Neutrophil (primary cell): ENCODE results near the gene SLC17A3.

ENCODE experiments used
- H3K27ac ChIP-seq: fragments of 200-600 bp; sonication (generic); 2 replicates; pipeline ENCODE4 v1.5.1; 2016; ENCODE audit warnings: mild to moderate bottlenecking, moderate library complexity
- H3K27me3 ChIP-seq: fragments of 200-600 bp; sonication (generic); 2 replicates; pipeline ENCODE4 v1.6.0; 2016; ENCODE audit warnings: mild to moderate bottlenecking
- H3K36me3 ChIP-seq: fragments of 200-600 bp; sonication (generic); 2 replicates; pipeline ENCODE4 v1.5.1; 2017
- H3K4me1 ChIP-seq, 2 experiments: fragments of 200-600 bp in 1 of 2; sonication (generic) in 1 of 2; 1 replicate in 1 of 2; 2 replicates in 1 of 2; pipeline versions ENCODE4 v1.5.1 to v1.6.1; 2013 to 2016; ENCODE audit warnings: low read depth in 1 of 2, low read length in 1 of 2, mild to moderate bottlenecking in 1 of 2, moderate library complexity in 1 of 2; ENCODE audit not compliant: control insufficient read depth in 1 of 2, insufficient read depth in 1 of 2
- H3K4me3 ChIP-seq, 2 experiments: fragments of 200-600 bp in 1 of 2; sonication (generic) in 1 of 2; 1 replicate in 1 of 2; 2 replicates in 1 of 2; pipeline ENCODE4 v1.5.1; 2013 to 2016; ENCODE audit warnings: low read depth in 1 of 2, low read length in 1 of 2, mild to moderate bottlenecking in 1 of 2, moderate library complexity in 1 of 2
- H3K9me3 ChIP-seq: fragments of 200-600 bp; sonication (generic); 2 replicates; pipeline ENCODE4 v1.5.1; 2016
- CTCF ChIP-seq: fragments of 200-600 bp; sonication (generic); IDR thresholded peaks from 2 replicates; pipeline ENCODE4 v1.5.1; 2016; ENCODE audit warnings: antibody characterized with exemption

SLC17A3 gene

GRCh38 chr6:25916789-25917490 lies 42.9 kb upstream of the SLC17A3 start:
- H3K27me3 ChIP-seq = no peaks in the 10 kb centered on the region
- no peak overlapping the region for H3K4me3 ChIP-seq
- no peak overlapping the region for H3K27ac ChIP-seq
- TF ChIP-seq CTCF = no peak
- no peaks in the 10 kb centered on the region for H3K4me1 ChIP-seq
- H3K36me3 ChIP-seq = no peaks in the 10 kb centered on the region
- H3K9me3 ChIP-seq = no peaks in the 10 kb centered on the region

GRCh38 chr6:25916330-25916729 lies 42.3 kb upstream of the SLC17A3 start:
- H3K9me3 ChIP-seq = no peaks in the 10 kb centered on the region
- no peak overlapping the region for H3K4me3 ChIP-seq
- no peak for TF ChIP-seq CTCF
- H3K4me1 ChIP-seq = no peaks in the 10 kb centered on the region
- no peaks in the 10 kb centered on the region for H3K36me3 ChIP-seq
- H3K27ac ChIP-seq = no peak overlapping the region
- no peaks in the 10 kb centered on the region for H3K27me3 ChIP-seq

- no peak for TF ChIP-seq CTCF
- no peaks in the 10 kb centered on the region for H3K36me3 ChIP-seq
- no peak overlapping the region for H3K27ac ChIP-seq
- H3K9me3 ChIP-seq = no peaks in the 10 kb centered on the region
- no peaks in the 10 kb centered on the region for H3K27me3 ChIP-seq
- H3K4me1 ChIP-seq = no peaks in the 10 kb centered on the region
- no peak overlapping the region for H3K4me3 ChIP-seq
These were observed 39.7 kb upstream of the SLC17A3 start for GRCh38 chr6:25913741-25914140.

DNA sequence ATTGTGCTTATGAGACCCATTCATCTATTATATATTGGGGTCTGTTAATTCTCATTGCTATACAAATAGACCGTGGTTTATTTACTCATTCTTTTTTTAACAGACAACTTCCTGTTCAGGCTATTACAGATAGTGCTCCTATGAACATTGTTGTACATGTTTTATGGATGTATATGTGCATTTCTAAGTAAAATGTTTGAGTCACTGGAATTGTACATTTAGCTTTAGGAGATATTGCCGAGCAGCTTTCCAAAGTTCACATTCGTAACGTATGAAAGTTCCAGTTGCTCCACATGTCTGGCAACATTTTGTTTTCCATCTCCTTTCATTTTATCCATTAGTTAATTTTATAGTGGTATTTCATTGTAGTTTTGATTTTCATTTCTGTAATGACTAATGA lies 37.3 kb upstream of the SLC17A3 start:
- Histone ChIP-seq H3K36me3 (no peaks in the 10 kb centered on the region), H3K4me1 (no peaks in the 10 kb centered on the region), H3K4me3 (no peak overlapping the region), H3K9me3 (no peaks in the 10 kb centered on the region), H3K27ac (no peak overlapping the region), H3K27me3 (no peaks in the 10 kb centered on the region)
- no peak for TF ChIP-seq CTCF

- Histone ChIP-seq H3K9me3 (no peaks in the 10 kb centered on the region), H3K4me1 (no peaks in the 10 kb centered on the region), H3K36me3 (no peaks in the 10 kb centered on the region), H3K27ac (no peak overlapping the region), H3K4me3 (no peak overlapping the region), H3K27me3 (no peaks in the 10 kb centered on the region)
- no peak for TF ChIP-seq CTCF
These were observed 33.5 kb upstream of the SLC17A3 start for GRCh38 chr6:25907475-25908014.
